Chondrocyte (in vitro differentiated cells): Measurements from ENCODE around the gene CHST11. TPM values are rescaled to one million over a fixed set of nuclear protein-coding genes. Genes with fewer than 3 reads are reported as not detected.

ENCODE experiments used
- DNase-seq: peaks from one replicate; pipeline ENCODE4 v3.0.0; 2021; ENCODE audit warnings: mixed read lengths, low spot score
- H3K27ac Mint-ChIP-seq: one replicate; pipeline ENCODE4 v1.8.0; 2021; ENCODE audit warnings: mild to moderate bottlenecking, moderate library complexity, mixed read lengths; ENCODE audit not compliant: unreplicated experiment
- H3K27me3 Mint-ChIP-seq: 2 replicates; pipeline ENCODE4 v1.8.0; 2021; ENCODE audit warnings: low read depth, mixed read lengths
- H3K36me3 Mint-ChIP-seq: 2 replicates; pipeline ENCODE4 v1.8.0; 2021; ENCODE audit warnings: low read depth, mixed read lengths
- H3K4me1 Mint-ChIP-seq: 2 replicates; pipeline ENCODE4 v1.8.0; 2021; ENCODE audit warnings: low read depth, mild to moderate bottlenecking, mixed read lengths
- H3K4me3 Mint-ChIP-seq: one replicate; pipeline ENCODE4 v1.8.0; 2021; ENCODE audit warnings: mild to moderate bottlenecking, moderate library complexity, mixed read lengths; ENCODE audit not compliant: unreplicated experiment
- H3K9me3 Mint-ChIP-seq: 2 replicates; pipeline ENCODE4 v1.8.0; 2021; ENCODE audit warnings: low read depth, mixed read lengths
- total RNA-seq: library from RNA; stranded (reverse); gene quantifications from 3 replicates; pipeline ENCODE4 v1.2.1, GENCODE V29; 2021
- TF ChIP-seq, protein P1 (sequence below): fragments of 200-600 bp; sonication (generic); IDR thresholded peaks from 2 replicates; pipeline ENCODE4 v1.5.0; 2021; ENCODE audit warnings: antibody characterized with exemption, mild to moderate bottlenecking, moderate library complexity

Gene CHST11
- total RNA-seq, 1 donor from 2014 or later: 6.2 TPM

DNA sequence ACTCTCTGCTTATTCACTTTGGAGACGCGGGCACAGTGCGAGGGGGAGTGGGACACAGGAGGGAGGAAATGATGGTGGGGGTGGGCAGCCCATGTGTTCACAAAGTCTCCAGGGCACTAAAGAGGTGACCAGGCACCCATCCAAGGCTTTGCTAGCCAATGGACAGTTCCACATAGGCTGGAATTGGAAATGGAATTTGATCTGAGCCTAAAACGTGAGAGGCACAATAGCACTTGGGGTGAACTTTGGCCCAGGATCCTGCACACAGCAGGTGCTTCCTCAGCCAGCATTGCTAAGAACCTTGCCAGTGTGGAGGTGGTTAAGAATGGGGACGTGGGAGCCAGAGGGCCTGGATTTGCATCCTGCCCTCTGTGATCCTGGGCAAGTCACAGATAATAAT, 193.8 kb downstream of the CHST11 start:
- Mint-ChIP-seq H3K9me3 (no peaks in the 10 kb centered on the region), H3K27me3 (no peaks in the 10 kb centered on the region), H3K27ac (no peak overlapping the region), H3K4me1 (no peaks in the 10 kb centered on the region), H3K36me3 (peaks cover 4% of the 10 kb centered on the region), H3K4me3 (no peak overlapping the region)
- DNase-seq: no peak
- TF ChIP-seq, protein P1, sequence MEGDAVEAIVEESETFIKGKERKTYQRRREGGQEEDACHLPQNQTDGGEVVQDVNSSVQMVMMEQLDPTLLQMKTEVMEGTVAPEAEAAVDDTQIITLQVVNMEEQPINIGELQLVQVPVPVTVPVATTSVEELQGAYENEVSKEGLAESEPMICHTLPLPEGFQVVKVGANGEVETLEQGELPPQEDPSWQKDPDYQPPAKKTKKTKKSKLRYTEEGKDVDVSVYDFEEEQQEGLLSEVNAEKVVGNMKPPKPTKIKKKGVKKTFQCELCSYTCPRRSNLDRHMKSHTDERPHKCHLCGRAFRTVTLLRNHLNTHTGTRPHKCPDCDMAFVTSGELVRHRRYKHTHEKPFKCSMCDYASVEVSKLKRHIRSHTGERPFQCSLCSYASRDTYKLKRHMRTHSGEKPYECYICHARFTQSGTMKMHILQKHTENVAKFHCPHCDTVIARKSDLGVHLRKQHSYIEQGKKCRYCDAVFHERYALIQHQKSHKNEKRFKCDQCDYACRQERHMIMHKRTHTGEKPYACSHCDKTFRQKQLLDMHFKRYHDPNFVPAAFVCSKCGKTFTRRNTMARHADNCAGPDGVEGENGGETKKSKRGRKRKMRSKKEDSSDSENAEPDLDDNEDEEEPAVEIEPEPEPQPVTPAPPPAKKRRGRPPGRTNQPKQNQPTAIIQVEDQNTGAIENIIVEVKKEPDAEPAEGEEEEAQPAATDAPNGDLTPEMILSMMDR: no peak

DNA sequence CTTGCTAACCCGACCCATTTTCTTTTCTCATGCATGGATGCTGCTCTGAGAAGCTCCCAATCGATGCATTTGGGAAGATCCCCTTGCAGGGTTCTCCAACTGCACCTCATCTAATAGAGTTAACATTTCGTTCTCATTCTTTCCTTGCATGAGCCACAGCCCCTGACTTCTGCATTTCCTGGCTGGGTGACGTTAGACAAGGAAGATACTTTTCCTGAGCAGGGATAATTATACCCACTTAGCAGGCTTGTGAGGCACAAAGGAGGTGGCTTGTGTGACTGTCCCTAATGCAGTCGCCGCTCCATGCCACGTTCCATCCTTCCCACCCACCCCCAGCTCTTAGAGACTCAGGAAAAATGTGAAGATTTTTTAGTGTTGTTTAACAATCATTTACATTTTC, 195.1 kb downstream of the CHST11 start:
- Mint-ChIP-seq H3K4me1 (peaks cover 6% of the 10 kb centered on the region), H3K27ac (no peak overlapping the region), H3K9me3 (no peaks in the 10 kb centered on the region), H3K27me3 (no peaks in the 10 kb centered on the region), H3K4me3 (no peak overlapping the region), H3K36me3 (peaks cover 4% of the 10 kb centered on the region)
- no peak for DNase-seq
- TF ChIP-seq, protein P1: no peak

DNA sequence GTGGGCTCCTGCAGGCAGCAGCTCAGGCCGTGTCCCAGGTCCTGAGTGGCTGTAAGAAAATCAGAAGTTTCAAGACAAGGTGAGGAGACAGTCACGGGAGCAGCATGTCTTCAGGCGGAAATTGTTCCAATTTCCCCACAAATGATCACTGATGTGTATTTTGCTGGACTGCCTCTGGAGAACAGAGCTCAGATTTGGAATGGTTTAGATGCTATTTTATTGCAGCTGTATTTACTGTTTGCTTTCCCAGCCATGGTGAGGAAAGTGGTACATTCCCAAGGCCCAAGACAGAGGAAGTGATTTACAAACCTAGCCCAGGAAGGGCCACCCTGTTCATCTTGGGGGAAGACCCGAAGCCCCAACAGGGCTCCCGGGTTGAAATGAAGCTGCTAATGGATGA, 195.6 kb downstream of the CHST11 start:
- Mint-ChIP-seq H3K4me3 (no peak overlapping the region), H3K27ac (no peak overlapping the region), H3K36me3 (peaks cover 4% of the 10 kb centered on the region), H3K27me3 (no peaks in the 10 kb centered on the region), H3K4me1 (peaks cover 10% of the 10 kb centered on the region), H3K9me3 (no peaks in the 10 kb centered on the region)
- TF ChIP-seq, protein P1: no peak
- no peak for DNase-seq

DNA sequence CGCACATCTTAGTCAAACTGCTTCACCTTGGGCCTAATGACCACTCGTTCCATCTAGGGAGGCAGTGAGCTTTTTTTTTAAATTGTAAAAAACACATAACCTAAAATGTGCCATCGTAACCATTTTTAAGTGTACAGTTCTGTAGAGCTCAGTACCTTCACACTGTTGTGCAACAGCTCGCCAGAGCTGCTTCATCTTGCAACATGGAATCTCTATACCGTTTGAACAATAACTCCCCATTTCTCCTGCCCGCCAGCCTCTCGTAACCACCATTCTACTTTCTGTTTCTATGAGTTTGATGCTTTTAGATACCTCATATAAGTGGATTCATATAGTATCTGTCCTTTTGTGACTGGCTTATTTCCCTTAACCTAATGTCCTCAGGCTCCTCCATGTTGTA, 196.2 kb downstream of the CHST11 start:
- peaks cover 10% of the 10 kb centered on the region for H3K4me1 Mint-ChIP-seq
- no peak overlapping the region for H3K27ac Mint-ChIP-seq
- H3K27me3 Mint-ChIP-seq: no peaks in the 10 kb centered on the region
- DNase-seq: no peak
- H3K4me3 Mint-ChIP-seq: no peak overlapping the region
- no peaks in the 10 kb centered on the region for H3K9me3 Mint-ChIP-seq
- TF ChIP-seq, protein P1: no peak
- H3K36me3 Mint-ChIP-seq: peaks cover 2% of the 10 kb centered on the region

DNA sequence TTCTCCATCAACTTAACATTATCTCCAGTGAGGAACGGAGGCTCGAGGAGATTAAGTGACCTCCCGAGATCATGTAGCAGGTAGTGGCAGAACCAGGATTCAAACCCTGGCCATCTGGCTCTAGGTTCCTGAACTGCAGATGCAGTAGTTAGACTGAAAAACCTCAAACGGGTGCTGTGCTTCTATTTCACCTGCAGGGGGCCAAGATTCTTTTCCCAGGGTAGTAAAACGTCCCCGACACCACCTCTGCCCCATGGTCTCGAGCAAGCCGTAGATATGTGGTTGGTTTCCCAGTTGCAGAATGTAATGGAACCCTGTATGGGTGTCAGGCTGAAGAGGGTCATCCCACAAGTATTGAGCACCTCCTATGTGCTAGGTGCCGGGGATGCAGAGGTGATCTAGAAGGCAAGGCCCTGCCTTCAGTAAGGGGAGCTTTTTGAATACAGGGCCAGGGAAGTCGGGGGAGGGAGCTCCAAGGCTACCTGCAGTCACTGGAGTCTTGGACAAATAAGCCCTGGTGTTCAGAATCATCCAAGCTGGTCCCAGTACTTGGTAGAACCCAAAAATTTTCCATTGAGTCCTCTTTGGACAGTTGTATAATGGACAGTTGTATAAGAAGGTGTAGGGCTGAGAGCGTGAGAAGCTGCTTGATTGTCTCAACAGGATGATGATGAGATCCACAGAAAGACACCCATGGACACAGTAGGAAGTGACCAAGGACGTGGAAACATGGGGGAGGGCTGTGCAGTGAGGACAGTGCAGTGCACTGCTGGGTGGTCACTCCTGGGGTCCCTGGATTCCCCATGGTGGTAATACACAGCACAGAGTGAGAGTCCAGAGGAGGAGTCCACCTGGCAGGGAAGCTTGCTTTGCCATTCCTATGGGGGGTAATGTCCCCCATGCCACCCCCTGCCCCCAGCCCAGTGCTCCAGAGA, 197.2 kb downstream of the CHST11 start:
- Mint-ChIP-seq H3K27ac (no peak overlapping the region), H3K4me3 (no peak overlapping the region), H3K9me3 (no peaks in the 10 kb centered on the region), H3K27me3 (no peaks in the 10 kb centered on the region), H3K4me1 (peaks cover 10% of the 10 kb centered on the region), H3K36me3 (peaks cover 2% of the 10 kb centered on the region)
- no peak for DNase-seq
- TF ChIP-seq, protein P1: peak; percentile 50
